Neural progenitor cell (in vitro differentiated cells): ENCODE measurements around the gene DYSF. TPM values are rescaled to one million over a fixed set of nuclear protein-coding genes. Genes with fewer than 3 reads are reported as not detected.

Experiments
- DNase-seq: peaks from one replicate; pipeline ENCODE4 v3.0.0-alpha.2; 2016; ENCODE audit warnings: low spot score
- H2AFZ ChIP-seq: fragments of 200-600 bp; sonication (generic); replicated peaks from 2 replicates; pipeline ENCODE4 v1.6.1; 2016; ENCODE audit warnings: antibody characterized with exemption
- H3F3A ChIP-seq: fragments of 200-600 bp; sonication (generic); 2 replicates; pipeline ENCODE4 v1.6.1; 2016; ENCODE audit warnings: antibody characterized with exemption, low read depth
- H3K27ac ChIP-seq: fragments of 200-600 bp; sonication (generic); 2 replicates; pipeline ENCODE4 v1.5.1; 2016; ENCODE audit warnings: mild to moderate bottlenecking
- H3K27me3 ChIP-seq: fragments of 200-600 bp; sonication (generic); 2 replicates; pipeline ENCODE4 v1.6.1; 2016; ENCODE audit warnings: mild to moderate bottlenecking, moderate library complexity
- H3K36me3 ChIP-seq: fragments of 200-600 bp; sonication (generic); 2 replicates; pipeline ENCODE4 v1.5.1; 2016
- H3K4me1 ChIP-seq: fragments of 200-600 bp; sonication (generic); 2 replicates; pipeline ENCODE4 v1.6.1; 2016; ENCODE audit warnings: mixed run types
- H3K4me2 ChIP-seq: fragments of 200-600 bp; sonication (generic); 2 replicates; pipeline ENCODE4 v1.6.1; 2016
- H3K4me3 ChIP-seq: fragments of 200-600 bp; sonication (generic); 2 replicates; pipeline ENCODE4 v1.5.1; 2016
- H3K79me2 ChIP-seq: fragments of 200-600 bp; sonication (generic); 2 replicates; pipeline ENCODE4 v1.6.1; 2016; ENCODE audit warnings: low read depth
- H3K9ac ChIP-seq: fragments of 200-600 bp; sonication (generic); 2 replicates; pipeline ENCODE4 v1.6.1; 2016
- H3K9me3 ChIP-seq: fragments of 200-600 bp; sonication (generic); 2 replicates; pipeline ENCODE4 v1.5.1; 2016; ENCODE audit warnings: low read depth
- H4K20me1 ChIP-seq: fragments of 200-600 bp; sonication (generic); 2 replicates; pipeline ENCODE4 v1.6.1; 2016; ENCODE audit warnings: low read depth
- H3K27ac Mint-ChIP-seq: 3 replicates; pipeline ENCODE4 v1.8.0; 2021; ENCODE audit warnings: mixed read lengths
- H3K27me3 Mint-ChIP-seq: 2 replicates; pipeline ENCODE4 v1.8.0; 2022; ENCODE audit warnings: low read depth, mild to moderate bottlenecking, inconsistent platforms, moderate library complexity, mixed read lengths; ENCODE audit not compliant: insufficient read depth
- H3K36me3 Mint-ChIP-seq: 3 replicates; pipeline ENCODE4 v1.8.0; 2021; ENCODE audit warnings: mixed read lengths
- H3K4me1 Mint-ChIP-seq: 3 replicates; pipeline ENCODE4 v1.8.0; 2021; ENCODE audit warnings: mixed read lengths
- H3K4me3 Mint-ChIP-seq: 3 replicates; pipeline ENCODE4 v1.8.0; 2021; ENCODE audit warnings: mild to moderate bottlenecking, moderate library complexity, mixed read lengths
- H3K9me3 Mint-ChIP-seq: 3 replicates; pipeline ENCODE4 v1.8.0; 2020; ENCODE audit warnings: mixed read lengths
- EZH2 ChIP-seq: fragments of 200-600 bp; sonication (generic); IDR thresholded peaks from 2 replicates; pipeline ENCODE4 v1.6.1; 2017; ENCODE audit warnings: antibody characterized with exemption, mild to moderate bottlenecking, moderate library complexity
- EZH2phosphoT487 ChIP-seq: fragments of 200-600 bp; sonication (generic); IDR thresholded peaks from 2 replicates; pipeline ENCODE4 v1.6.1; 2017; ENCODE audit warnings: antibody characterized with exemption
- total RNA-seq: library from RNA; depleted of rRNA; stranded (reverse); fragments of >200 nt; gene quantifications from 2 replicates; pipeline ENCODE4 v1.2.3, GENCODE V29; 2015; ENCODE audit warnings: low replicate concordance
- TF ChIP-seq, protein P1 (sequence below): fragments of 200-600 bp; sonication (generic); IDR thresholded peaks from 2 replicates; pipeline ENCODE4 v1.5.1; 2017; ENCODE audit warnings: antibody characterized with exemption, mild to moderate bottlenecking

The DYSF gene
- total RNA-seq, 1 donor from 2014 or later = 0.39 TPM

DNA sequence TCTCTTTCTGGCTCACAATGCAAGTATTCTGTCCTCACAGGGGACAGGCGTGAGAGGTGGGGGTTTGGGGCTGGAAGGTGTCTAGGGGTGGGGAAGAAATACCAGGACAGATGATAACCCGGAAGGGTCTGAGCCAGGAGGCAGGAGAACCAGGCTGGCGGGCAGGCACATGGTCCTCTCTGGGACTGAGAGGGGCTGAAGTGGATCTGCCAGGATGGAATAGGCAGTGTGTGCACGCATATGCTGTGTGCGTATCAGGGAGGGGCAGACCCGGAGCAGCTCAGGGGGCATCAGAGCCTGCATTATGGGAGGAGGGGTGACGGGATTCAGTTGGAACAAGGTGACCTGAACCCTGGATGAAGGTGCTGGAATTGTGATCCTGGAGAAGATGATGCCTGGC, 157.3 kb downstream of the DYSF start:
- H3K9me3 Mint-ChIP-seq = no peaks in the 10 kb centered on the region
- H3K27me3 ChIP-seq = no peaks in the 10 kb centered on the region
- H3K27ac ChIP-seq = no peak overlapping the region
- H3K27ac Mint-ChIP-seq = no peak overlapping the region
- no peaks in the 10 kb centered on the region for H3K36me3 Mint-ChIP-seq
- peaks cover 4% of the 10 kb centered on the region for H3K4me1 ChIP-seq
- H2AFZ ChIP-seq = no peak overlapping the region
- no peak overlapping the region for H3K4me3 ChIP-seq
- no peak overlapping the region for H3K4me3 Mint-ChIP-seq
- no peak for TF ChIP-seq EZH2
- TF ChIP-seq EZH2phosphoT487 = no peak
- H3K4me2 ChIP-seq = no peak overlapping the region
- peaks cover 5% of the 10 kb centered on the region for H3K27me3 Mint-ChIP-seq
- no peaks in the 10 kb centered on the region for H3K9me3 ChIP-seq
- no peaks in the 10 kb centered on the region for H4K20me1 ChIP-seq
- no peak overlapping the region for H3K9ac ChIP-seq
- peaks cover 16% of the 10 kb centered on the region for H3K4me1 Mint-ChIP-seq
- no peak for DNase-seq
- H3K36me3 ChIP-seq = no peaks in the 10 kb centered on the region
- H3F3A ChIP-seq = no peaks in the 10 kb centered on the region
- H3K79me2 ChIP-seq = no peaks in the 10 kb centered on the region

DNA sequence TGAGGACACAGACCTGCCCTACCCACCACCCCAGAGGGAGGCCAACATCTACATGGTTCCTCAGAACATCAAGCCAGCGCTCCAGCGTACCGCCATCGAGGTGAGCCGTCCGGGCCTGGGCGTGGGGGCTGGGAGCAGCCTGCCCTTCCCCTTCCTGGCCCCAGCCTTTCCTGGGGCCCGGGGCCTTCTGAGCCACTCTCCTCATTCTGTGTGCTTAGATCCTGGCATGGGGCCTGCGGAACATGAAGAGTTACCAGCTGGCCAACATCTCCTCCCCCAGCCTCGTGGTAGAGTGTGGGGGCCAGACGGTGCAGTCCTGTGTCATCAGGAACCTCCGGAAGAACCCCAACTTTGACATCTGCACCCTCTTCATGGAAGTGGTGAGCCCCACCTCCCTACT, 157.9 kb downstream of the DYSF start:
- Histone ChIP-seq H3K9me3 (no peaks in the 10 kb centered on the region), H3K36me3 (no peaks in the 10 kb centered on the region), H3K9ac (no peak overlapping the region), H4K20me1 (no peaks in the 10 kb centered on the region), H3K4me1 (no peaks in the 10 kb centered on the region), H3K79me2 (no peaks in the 10 kb centered on the region), H3K27ac (no peak overlapping the region), H3F3A (no peaks in the 10 kb centered on the region), H3K4me3 (no peak overlapping the region), H3K27me3 (no peaks in the 10 kb centered on the region), H2AFZ (no peak overlapping the region), H3K4me2 (no peak overlapping the region)
- Mint-ChIP-seq H3K27me3 (peaks cover 7% of the 10 kb centered on the region), H3K4me1 (peaks cover 10% of the 10 kb centered on the region), H3K36me3 (no peaks in the 10 kb centered on the region), H3K4me3 (no peak overlapping the region), H3K9me3 (no peaks in the 10 kb centered on the region), H3K27ac (no peak overlapping the region)
- no peak for TF ChIP-seq EZH2
- TF ChIP-seq, protein P1, sequence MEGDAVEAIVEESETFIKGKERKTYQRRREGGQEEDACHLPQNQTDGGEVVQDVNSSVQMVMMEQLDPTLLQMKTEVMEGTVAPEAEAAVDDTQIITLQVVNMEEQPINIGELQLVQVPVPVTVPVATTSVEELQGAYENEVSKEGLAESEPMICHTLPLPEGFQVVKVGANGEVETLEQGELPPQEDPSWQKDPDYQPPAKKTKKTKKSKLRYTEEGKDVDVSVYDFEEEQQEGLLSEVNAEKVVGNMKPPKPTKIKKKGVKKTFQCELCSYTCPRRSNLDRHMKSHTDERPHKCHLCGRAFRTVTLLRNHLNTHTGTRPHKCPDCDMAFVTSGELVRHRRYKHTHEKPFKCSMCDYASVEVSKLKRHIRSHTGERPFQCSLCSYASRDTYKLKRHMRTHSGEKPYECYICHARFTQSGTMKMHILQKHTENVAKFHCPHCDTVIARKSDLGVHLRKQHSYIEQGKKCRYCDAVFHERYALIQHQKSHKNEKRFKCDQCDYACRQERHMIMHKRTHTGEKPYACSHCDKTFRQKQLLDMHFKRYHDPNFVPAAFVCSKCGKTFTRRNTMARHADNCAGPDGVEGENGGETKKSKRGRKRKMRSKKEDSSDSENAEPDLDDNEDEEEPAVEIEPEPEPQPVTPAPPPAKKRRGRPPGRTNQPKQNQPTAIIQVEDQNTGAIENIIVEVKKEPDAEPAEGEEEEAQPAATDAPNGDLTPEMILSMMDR = no peak
- TF ChIP-seq EZH2phosphoT487 = no peak
- no peak for DNase-seq

DNA sequence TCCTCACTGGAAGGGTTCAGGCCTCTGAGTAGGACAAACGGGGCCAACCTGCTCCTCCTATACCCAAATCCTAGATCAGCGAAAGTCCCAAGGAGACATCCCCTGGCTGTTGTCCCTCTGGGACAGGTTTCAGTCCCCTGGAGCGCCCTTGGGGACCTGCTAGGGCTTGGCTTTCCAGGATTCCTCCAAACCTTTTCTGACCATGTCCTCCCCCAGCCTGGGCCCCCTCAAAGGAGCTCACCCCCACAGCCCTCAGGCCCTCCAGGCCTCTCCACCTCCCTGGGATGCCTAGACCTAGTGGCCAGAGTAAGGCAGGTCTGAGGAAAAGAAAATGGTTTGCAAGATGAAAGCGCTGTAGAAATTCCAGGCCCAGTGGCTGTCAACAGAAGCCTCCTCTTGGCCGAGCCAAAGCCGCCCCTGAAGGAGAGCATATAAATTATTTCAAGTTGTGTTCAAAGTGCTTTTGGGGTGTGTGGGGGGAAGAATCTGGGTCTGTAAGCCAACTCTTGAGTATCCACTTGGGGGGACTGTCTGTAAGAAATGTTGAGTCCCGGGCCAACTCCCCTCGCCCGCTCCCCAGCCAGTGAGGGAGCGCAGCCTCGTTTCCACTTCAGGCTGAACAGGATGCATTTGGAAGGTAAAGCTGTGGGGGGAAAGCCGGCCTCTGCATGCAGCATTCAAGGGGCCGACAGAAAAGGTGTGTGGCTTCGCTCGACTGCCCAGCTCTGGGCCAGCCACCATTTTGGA, 158.6 kb downstream of the DYSF start:
- H3K27me3 ChIP-seq = no peaks in the 10 kb centered on the region
- Mint-ChIP-seq H3K4me1 (peaks cover 5% of the 10 kb centered on the region), H3K27ac (no peak overlapping the region), H3K27me3 (peaks cover 7% of the 10 kb centered on the region), H3K4me3 (no peak overlapping the region), H3K36me3 (no peaks in the 10 kb centered on the region), H3K9me3 (no peaks in the 10 kb centered on the region)
- no peak overlapping the region for H3K4me3 ChIP-seq
- TF ChIP-seq, protein P1 = no peak
- TF ChIP-seq EZH2phosphoT487 = no peak
- TF ChIP-seq EZH2 = no peak
- no peak overlapping the region for H3K27ac ChIP-seq
- H3K79me2 ChIP-seq = no peaks in the 10 kb centered on the region
- H3K4me1 ChIP-seq = no peaks in the 10 kb centered on the region
- H3K9ac ChIP-seq = no peak overlapping the region
- H3K9me3 ChIP-seq = no peaks in the 10 kb centered on the region
- H3K4me2 ChIP-seq = no peak overlapping the region
- H2AFZ ChIP-seq = no peak overlapping the region
- no peak for DNase-seq
- H4K20me1 ChIP-seq = no peaks in the 10 kb centered on the region
- H3K36me3 ChIP-seq = no peaks in the 10 kb centered on the region
- no peaks in the 10 kb centered on the region for H3F3A ChIP-seq
